HUES6 (cell line): ENCODE results near the gene KIR3DL2.
"Not testable (repeated sequence)": the region's sequence is repeated elsewhere in the genome, so short reads cannot be mapped to it uniquely, and the experiment has no call there.

ENCODE experiments used
- H3K27ac ChIP-seq: 2 replicates; pipeline ENCODE4 v1.7.0; 2013; ENCODE audit warnings: low read depth, mild to moderate bottlenecking, low read length, inconsistent platforms
- H3K27me3 ChIP-seq: 2 replicates; pipeline ENCODE4 v1.6.1; 2013; ENCODE audit warnings: low read length; ENCODE audit not compliant: control insufficient read depth, insufficient read depth
- H3K36me3 ChIP-seq: 2 replicates; pipeline ENCODE4 v1.6.1; 2013; ENCODE audit warnings: low read length; ENCODE audit not compliant: control insufficient read depth, insufficient read depth
- H3K4me1 ChIP-seq: 2 replicates; pipeline ENCODE4 v1.6.1; 2013; ENCODE audit warnings: low read length; ENCODE audit not compliant: control insufficient read depth, insufficient read depth
- H3K4me3 ChIP-seq: 2 replicates; pipeline ENCODE4 v1.5.1; 2013; ENCODE audit warnings: low read depth, low read length
- H3K9ac ChIP-seq: one replicate; pipeline ENCODE4 v1.6.1; 2013; ENCODE audit warnings: mild to moderate bottlenecking, low read length
- H3K9me3 ChIP-seq: 2 replicates; pipeline ENCODE4 v1.6.1; 2013; ENCODE audit warnings: low read depth, low read length; ENCODE audit not compliant: control insufficient read depth, insufficient read depth

KIR3DL2 gene

GRCh38 chr19:54825326-54825725 lies 24.9 kb upstream of the KIR3DL2 start:
- not testable (repeated sequence) for H3K9ac ChIP-seq, H3K27ac ChIP-seq

GRCh38 chr19:54828064-54828463 lies 22.2 kb upstream of the KIR3DL2 start:
- H3K36me3 ChIP-seq, H3K27ac ChIP-seq, H3K9ac ChIP-seq, H3K4me3 ChIP-seq, H3K27me3 ChIP-seq, H3K4me1 ChIP-seq: not testable (repeated sequence)
- peaks cover 14% of the 10 kb centered on the region; the same call in 1 of the 2 replicates for H3K9me3 ChIP-seq

More at GRCh38 chr19:54825326-54825725, 24.9 kb upstream of the KIR3DL2 start:
- H3K4me1 ChIP-seq, H3K36me3 ChIP-seq, H3K4me3 ChIP-seq, H3K27me3 ChIP-seq: not testable (repeated sequence)
- H3K9me3 ChIP-seq: peaks cover 16% of the 10 kb centered on the region; the same call in 1 of the 2 replicates

GRCh38 chr19:54832496-54832895 lies 17.7 kb upstream of the KIR3DL2 start, which contains the start of gene KIR2DS4:
TSS of gene KIR2DS4 (plus strand) at chr19:54832676.
- not testable (repeated sequence) for H3K36me3 ChIP-seq, H3K4me3 ChIP-seq, H3K27me3 ChIP-seq, H3K4me1 ChIP-seq, H3K9ac ChIP-seq, H3K27ac ChIP-seq
- H3K9me3 ChIP-seq: peaks cover 18% of the 10 kb centered on the region; the same call in 1 of the 2 replicates

GRCh38 chr19:54835126-54835525 lies 15.1 kb upstream of the KIR3DL2 start:
- H3K4me1 ChIP-seq, H3K27ac ChIP-seq, H3K4me3 ChIP-seq, H3K36me3 ChIP-seq, H3K9ac ChIP-seq, H3K27me3 ChIP-seq: not testable (repeated sequence)
- peaks cover 16% of the 10 kb centered on the region; the same call in 1 of the 2 replicates for H3K9me3 ChIP-seq

DNA sequence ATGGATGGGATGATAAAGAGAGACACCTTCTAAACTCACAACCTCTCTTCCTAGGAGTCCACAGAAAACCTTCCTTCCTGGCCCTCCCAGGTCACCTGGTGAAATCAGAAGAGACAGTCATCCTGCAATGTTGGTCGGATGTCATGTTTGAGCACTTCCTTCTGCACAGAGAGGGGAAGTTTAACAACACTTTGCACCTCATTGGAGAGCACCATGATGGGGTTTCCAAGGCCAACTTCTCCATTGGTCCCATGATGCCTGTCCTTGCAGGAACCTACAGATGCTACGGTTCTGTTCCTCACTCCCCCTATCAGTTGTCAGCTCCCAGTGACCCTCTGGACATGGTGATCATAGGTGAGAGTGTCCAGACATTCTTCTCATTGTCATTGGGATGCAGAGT lies 12.7 kb upstream of the KIR3DL2 start:
- not testable (repeated sequence) for H3K27ac ChIP-seq, H3K4me1 ChIP-seq, H3K9me3 ChIP-seq, H3K36me3 ChIP-seq, H3K27me3 ChIP-seq, H3K4me3 ChIP-seq, H3K9ac ChIP-seq

DNA sequence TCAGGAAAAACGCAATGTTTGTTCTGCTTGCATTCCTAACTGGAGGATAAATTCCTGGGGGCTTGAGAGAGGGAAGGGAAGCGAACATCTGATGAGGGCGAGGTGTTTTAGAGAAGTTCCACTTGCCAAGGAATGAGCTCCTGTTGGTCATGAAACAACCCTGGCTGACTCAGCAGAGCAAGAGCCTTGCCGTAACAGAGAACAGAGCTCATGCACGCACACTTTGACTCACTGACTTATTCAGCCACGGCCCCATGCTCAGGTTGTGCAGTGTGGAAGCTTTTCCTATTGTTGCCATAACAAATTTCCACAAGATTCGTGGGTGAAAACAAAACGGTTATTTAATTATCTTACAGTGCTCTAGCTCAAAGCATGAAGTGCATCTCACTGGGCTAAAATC lies 7.1 kb upstream of the KIR3DL2 start:
- not testable (repeated sequence) for H3K4me1 ChIP-seq

GRCh38 chr19:54850930-54851329 lies 687 bp downstream of the KIR3DL2 start:
- Histone ChIP-seq H3K27ac (no peak overlapping the region), H3K9ac (no peak overlapping the region)

More for the DNA sequence above, 7.1 kb upstream of the KIR3DL2 start:
- not testable (repeated sequence) for H3K4me3 ChIP-seq, H3K27ac ChIP-seq, H3K27me3 ChIP-seq, H3K36me3 ChIP-seq, H3K9ac ChIP-seq
- peaks cover 16% of the 10 kb centered on the region; the same call in 1 of the 2 replicates for H3K9me3 ChIP-seq

DNA sequence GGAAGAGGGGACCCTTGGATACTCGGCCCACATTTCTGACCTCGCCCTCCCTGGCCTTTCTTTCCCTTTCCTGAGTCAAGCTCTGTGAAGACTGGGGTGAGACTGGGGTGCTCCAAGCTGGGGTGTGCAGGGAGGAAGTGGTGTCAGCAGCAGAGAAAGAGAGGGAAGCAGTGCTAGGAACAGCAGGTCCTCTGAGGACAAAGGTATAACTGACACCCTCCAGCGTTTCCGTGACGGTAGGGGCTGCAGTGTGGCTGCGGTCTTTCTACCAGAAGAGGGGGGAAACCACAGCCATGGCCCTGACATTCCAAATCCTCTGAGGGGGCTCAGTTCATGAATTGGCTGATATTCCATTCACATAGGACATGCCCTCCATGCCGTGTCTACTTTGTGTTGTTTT lies 1.1 kb downstream of the KIR3DL2 start:
- no peaks in the 10 kb centered on the region for H3K4me1 ChIP-seq
- no peak overlapping the region for H3K27ac ChIP-seq
- H3K9ac ChIP-seq: no peak overlapping the region
- H3K9me3 ChIP-seq: peaks cover 47% of the 10 kb centered on the region; the same call in 1 of the 2 replicates
- H3K4me3 ChIP-seq: no peak overlapping the region
- H3K27me3 ChIP-seq: peaks cover 12% of the 10 kb centered on the region; the same call in 1 of the 2 replicates
- no peaks in the 10 kb centered on the region for H3K36me3 ChIP-seq

More at GRCh38 chr19:54850930-54851329, 687 bp downstream of the KIR3DL2 start:
- Histone ChIP-seq H3K9me3 (peaks cover 48% of the 10 kb centered on the region; the same call in 1 of the 2 replicates), H3K27me3 (peaks cover 11% of the 10 kb centered on the region; the same call in 1 of the 2 replicates), H3K4me1 (no peaks in the 10 kb centered on the region), H3K4me3 (no peak overlapping the region), H3K36me3 (no peaks in the 10 kb centered on the region)

DNA sequence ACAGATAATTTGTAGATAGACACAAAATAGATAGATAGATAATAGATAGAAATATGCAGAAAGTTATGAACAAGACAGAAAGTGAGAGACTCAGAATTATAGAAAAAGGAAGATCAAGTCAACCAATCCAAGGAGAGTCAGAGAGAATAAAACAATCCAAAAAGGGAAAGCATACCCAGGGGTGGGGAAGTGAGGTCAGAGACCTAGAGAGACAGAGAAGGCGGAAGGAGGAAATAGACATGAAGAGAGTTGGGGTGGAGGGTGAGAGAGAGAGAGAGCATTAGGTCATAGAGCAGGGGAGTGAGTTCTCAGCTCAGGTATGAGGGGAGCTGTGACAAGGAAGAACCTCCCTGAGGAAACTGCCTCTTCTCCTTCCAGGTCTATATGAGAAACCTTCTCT lies 5.0 kb downstream of the KIR3DL2 start:
- not testable (repeated sequence) for H3K36me3 ChIP-seq, H3K4me3 ChIP-seq, H3K27ac ChIP-seq, H3K4me1 ChIP-seq, H3K9ac ChIP-seq
- H3K27me3 ChIP-seq: peaks cover 20% of the 10 kb centered on the region; the same call in 1 of the 2 replicates
- H3K9me3 ChIP-seq: peaks cover 32% of the 10 kb centered on the region; the same call in 1 of the 2 replicates

DNA sequence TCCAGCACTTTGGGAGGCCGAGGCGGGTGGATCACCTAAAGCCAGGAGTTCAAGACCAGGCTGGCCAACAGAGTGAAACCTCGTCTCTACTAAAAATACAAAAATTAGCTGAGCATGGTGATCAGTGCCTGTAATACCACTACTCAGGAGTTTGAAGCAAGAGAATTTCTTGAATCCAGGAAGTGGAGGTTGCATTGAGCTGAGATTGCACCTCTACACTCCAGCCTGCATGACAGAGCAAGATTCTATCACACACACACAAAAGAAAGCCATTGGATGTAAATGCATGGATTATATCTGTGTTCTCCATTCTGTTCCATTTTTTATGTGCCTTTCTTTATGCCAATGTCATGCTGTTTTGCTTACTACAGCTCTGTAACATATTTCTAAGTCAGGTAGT lies 8.2 kb downstream of the KIR3DL2 start:
- H3K36me3 ChIP-seq, H3K27ac ChIP-seq, H3K9ac ChIP-seq, H3K4me1 ChIP-seq, H3K4me3 ChIP-seq: not testable (repeated sequence)
- H3K27me3 ChIP-seq: peaks cover 21% of the 10 kb centered on the region; the same call in 1 of the 2 replicates
- peaks cover 16% of the 10 kb centered on the region; the same call in 1 of the 2 replicates for H3K9me3 ChIP-seq

- H3K4me3 ChIP-seq, H3K27ac ChIP-seq, H3K4me1 ChIP-seq, H3K36me3 ChIP-seq, H3K9ac ChIP-seq, H3K9me3 ChIP-seq: not testable (repeated sequence)
- peaks cover 21% of the 10 kb centered on the region; the same call in 1 of the 2 replicates for H3K27me3 ChIP-seq
Observed at GRCh38 chr19:54859421-54859820, 9.2 kb downstream of the KIR3DL2 start.
